SK-N-SH treated with all-trans-retinoic acid at 6 μM for 48 hours (cell line): ENCODE measurements around the gene AKAP6.

ENCODE experiments used
- ATAC-seq: fragments of 200-7000 bp; cut with Tn5 transposase; 3 replicates; pipeline ENCODE4 v1.9.1; 2020; ENCODE audit warnings: mild to moderate bottlenecking, moderate library complexity
- ARNTL ChIP-seq: fragments of 450-650 bp; formaldehyde crosslinking; IDR thresholded peaks from 2 replicates; pipeline ENCODE4 v1.5.0; 2020; ENCODE audit warnings: low read depth, mild to moderate bottlenecking, moderate library complexity, borderline replicate concordance
- BACH2 ChIP-seq: fragments of 250-450 bp; sonication (Bioruptor Pico); IDR thresholded peaks from 2 replicates; pipeline ENCODE4 v1.9.0; 2021; ENCODE audit warnings: mild to moderate bottlenecking, borderline replicate concordance
- ESRRG ChIP-seq: fragments of 250-450 bp; sonication (Bioruptor Pico); IDR thresholded peaks from 2 replicates; pipeline ENCODE4 v1.6.1; 2021; ENCODE audit warnings: mild to moderate bottlenecking
- GLIS3 ChIP-seq: fragments of 250-450 bp; sonication (Bioruptor Pico); IDR thresholded peaks from 2 replicates; pipeline ENCODE4 v1.5.0; 2020; ENCODE audit warnings: mild to moderate bottlenecking, moderate library complexity
- ISL1 ChIP-seq: fragments of 250-450 bp; sonication (Bioruptor Pico); IDR thresholded peaks from 2 replicates; pipeline ENCODE4 v2.1.2; 2022; ENCODE audit warnings: mild to moderate bottlenecking, moderate library complexity
- OSR1 ChIP-seq: fragments of 250-450 bp; sonication (Bioruptor Pico); IDR thresholded peaks from 2 replicates; pipeline ENCODE4 v1.8.0; 2022; ENCODE audit warnings: moderate library complexity, mild to moderate bottlenecking, inconsistent platforms
- PPARA ChIP-seq: fragments of 250-450 bp; sonication (Bioruptor Pico); IDR thresholded peaks from 2 replicates; pipeline ENCODE4 v1.5.0; 2020; ENCODE audit warnings: mild to moderate bottlenecking, borderline replicate concordance
- SNAI2 ChIP-seq: fragments of 250-450 bp; sonication (Bioruptor Pico); IDR thresholded peaks from 2 replicates; pipeline ENCODE4 v1.5.0; 2020; ENCODE audit warnings: mild to moderate bottlenecking, moderate library complexity
- TCF4 ChIP-seq: fragments of 250-450 bp; sonication (Bioruptor Pico); IDR thresholded peaks from 2 replicates; pipeline ENCODE4 v1.8.0; 2021; ENCODE audit warnings: mild to moderate bottlenecking, moderate library complexity, borderline replicate concordance
- TOX ChIP-seq: fragments of 250-450 bp; sonication (Bioruptor Pico); IDR thresholded peaks from 2 replicates; pipeline ENCODE4 v1.8.0; 2021; ENCODE audit warnings: mild to moderate bottlenecking, moderate library complexity, borderline replicate concordance
- ZC3H10 ChIP-seq: fragments of 250-450 bp; sonication (Bioruptor Pico); IDR thresholded peaks from 2 replicates; pipeline ENCODE4 v1.5.1; 2021; ENCODE audit warnings: mild to moderate bottlenecking, moderate library complexity
- ZFP3 ChIP-seq: fragments of 250-450 bp; sonication (Bioruptor Pico); IDR thresholded peaks from 2 replicates; pipeline ENCODE4 v1.5.0; 2020; ENCODE audit warnings: mild to moderate bottlenecking, moderate library complexity
- ZFP30 ChIP-seq: fragments of 450-650 bp; formaldehyde crosslinking; IDR thresholded peaks from 2 replicates; pipeline ENCODE4 v1.5.0; 2022; ENCODE audit warnings: mild to moderate bottlenecking, moderate library complexity
- ZNF70 ChIP-seq: fragments of 450-650 bp; formaldehyde crosslinking; IDR thresholded peaks from 2 replicates; pipeline ENCODE4 v1.5.0; 2020; ENCODE audit warnings: mild to moderate bottlenecking, moderate library complexity
- ZNF8 ChIP-seq: fragments of 450-650 bp; formaldehyde crosslinking; IDR thresholded peaks from 2 replicates; pipeline ENCODE4 v1.5.0; 2020; ENCODE audit warnings: mild to moderate bottlenecking, moderate library complexity
- TF ChIP-seq, protein P1 (sequence below): fragments of 250-450 bp; sonication (Bioruptor Pico); IDR thresholded peaks from 2 replicates; pipeline ENCODE4 v1.5.1; 2020; ENCODE audit warnings: low read depth, mild to moderate bottlenecking, moderate library complexity
- TF ChIP-seq, protein P2 (sequence below): fragments of 250-450 bp; sonication (Bioruptor Pico); IDR thresholded peaks from 2 replicates; pipeline ENCODE4 v1.8.0; 2021; ENCODE audit warnings: low read depth, mild to moderate bottlenecking, moderate library complexity, borderline replicate concordance
- TF ChIP-seq, protein P3 (sequence below): fragments of 250-450 bp; sonication (Bioruptor Pico); IDR thresholded peaks from 2 replicates; pipeline ENCODE4 v1.5.0; 2020; ENCODE audit warnings: mild to moderate bottlenecking, moderate library complexity
- TF ChIP-seq, protein P4 (sequence below): fragments of 250-450 bp; sonication (Bioruptor Pico); IDR thresholded peaks from 2 replicates; pipeline ENCODE4 v1.8.0; 2020; ENCODE audit warnings: mild to moderate bottlenecking, moderate library complexity, borderline replicate concordance
- TF ChIP-seq, protein P5 (sequence below): fragments of 250-450 bp; sonication (Bioruptor Pico); IDR thresholded peaks from 2 replicates; pipeline ENCODE4 v1.5.1; 2021; ENCODE audit warnings: mild to moderate bottlenecking, moderate library complexity

Gene AKAP6

DNA sequence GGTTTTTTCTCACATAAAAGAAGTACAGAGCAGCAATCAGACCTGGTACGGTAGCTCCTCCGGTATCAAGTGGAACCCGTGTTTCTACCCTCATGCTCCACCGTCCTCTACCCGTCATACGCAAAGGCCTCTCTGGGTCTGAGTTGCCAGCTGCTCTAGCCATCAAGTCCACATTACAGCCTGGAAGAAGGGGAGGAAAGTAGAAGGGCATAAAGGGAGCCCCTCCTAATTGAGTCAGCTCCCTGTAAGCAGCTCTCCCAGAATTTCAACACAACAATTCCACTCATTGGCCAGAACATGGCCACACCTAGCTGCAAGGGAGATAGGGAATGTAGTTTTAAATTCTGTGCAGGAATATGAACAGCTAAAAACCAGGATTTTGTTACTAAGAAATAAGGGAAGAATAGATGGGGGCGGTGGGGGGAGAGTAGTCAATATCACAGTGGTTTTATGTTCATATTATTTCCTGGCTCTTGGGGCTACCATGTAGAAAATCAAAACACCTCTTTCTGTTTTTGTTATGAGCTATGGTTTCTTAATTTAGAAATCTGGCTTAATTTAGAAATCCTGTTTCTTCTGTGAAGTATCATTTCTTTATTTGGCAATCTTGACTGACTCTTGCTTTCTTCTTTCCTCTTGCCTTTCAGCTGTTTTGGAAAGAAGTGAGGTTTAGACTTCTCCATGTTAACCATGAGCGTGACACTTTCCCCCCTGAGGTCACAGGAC lies 103.9 kb downstream of the AKAP6 start:
- no peak for ATAC-seq
- TF ChIP-seq TOX (CRISPR knock-in tag) (no peak), ZNF8 (no peak), ISL1 (CRISPR knock-in tag) (no peak), ZFP3 (CRISPR knock-in tag) (no peak), BACH2 (CRISPR knock-in tag) (no peak), ZFP30 (CRISPR knock-in tag) (no peak), OSR1 (CRISPR knock-in tag) (no peak), TCF4 (CRISPR knock-in tag) (no peak), ZNF70 (CRISPR knock-in tag) (no peak), ZC3H10 (CRISPR knock-in tag) (no peak), ARNTL (no peak)
- TF ChIP-seq, protein P1, sequence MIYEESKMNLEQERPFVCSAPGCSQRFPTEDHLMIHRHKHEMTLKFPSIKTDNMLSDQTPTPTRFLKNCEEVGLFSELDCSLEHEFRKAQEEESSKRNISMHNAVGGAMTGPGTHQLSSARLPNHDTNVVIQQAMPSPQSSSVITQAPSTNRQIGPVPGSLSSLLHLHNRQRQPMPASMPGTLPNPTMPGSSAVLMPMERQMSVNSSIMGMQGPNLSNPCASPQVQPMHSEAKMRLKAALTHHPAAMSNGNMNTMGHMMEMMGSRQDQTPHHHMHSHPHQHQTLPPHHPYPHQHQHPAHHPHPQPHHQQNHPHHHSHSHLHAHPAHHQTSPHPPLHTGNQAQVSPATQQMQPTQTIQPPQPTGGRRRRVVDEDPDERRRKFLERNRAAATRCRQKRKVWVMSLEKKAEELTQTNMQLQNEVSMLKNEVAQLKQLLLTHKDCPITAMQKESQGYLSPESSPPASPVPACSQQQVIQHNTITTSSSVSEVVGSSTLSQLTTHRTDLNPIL (CRISPR knock-in tag) = no peak
- TF ChIP-seq, protein P2, sequence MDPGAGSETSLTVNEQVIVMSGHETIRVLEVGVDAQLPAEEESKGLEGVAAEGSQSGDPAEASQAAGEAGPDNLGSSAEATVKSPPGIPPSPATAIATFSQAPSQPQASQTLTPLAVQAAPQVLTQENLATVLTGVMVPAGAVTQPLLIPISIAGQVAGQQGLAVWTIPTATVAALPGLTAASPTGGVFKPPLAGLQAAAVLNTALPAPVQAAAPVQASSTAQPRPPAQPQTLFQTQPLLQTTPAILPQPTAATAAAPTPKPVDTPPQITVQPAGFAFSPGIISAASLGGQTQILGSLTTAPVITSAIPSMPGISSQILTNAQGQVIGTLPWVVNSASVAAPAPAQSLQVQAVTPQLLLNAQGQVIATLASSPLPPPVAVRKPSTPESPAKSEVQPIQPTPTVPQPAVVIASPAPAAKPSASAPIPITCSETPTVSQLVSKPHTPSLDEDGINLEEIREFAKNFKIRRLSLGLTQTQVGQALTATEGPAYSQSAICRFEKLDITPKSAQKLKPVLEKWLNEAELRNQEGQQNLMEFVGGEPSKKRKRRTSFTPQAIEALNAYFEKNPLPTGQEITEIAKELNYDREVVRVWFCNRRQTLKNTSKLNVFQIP (CRISPR knock-in tag) = no peak
- TF ChIP-seq, protein P3, sequence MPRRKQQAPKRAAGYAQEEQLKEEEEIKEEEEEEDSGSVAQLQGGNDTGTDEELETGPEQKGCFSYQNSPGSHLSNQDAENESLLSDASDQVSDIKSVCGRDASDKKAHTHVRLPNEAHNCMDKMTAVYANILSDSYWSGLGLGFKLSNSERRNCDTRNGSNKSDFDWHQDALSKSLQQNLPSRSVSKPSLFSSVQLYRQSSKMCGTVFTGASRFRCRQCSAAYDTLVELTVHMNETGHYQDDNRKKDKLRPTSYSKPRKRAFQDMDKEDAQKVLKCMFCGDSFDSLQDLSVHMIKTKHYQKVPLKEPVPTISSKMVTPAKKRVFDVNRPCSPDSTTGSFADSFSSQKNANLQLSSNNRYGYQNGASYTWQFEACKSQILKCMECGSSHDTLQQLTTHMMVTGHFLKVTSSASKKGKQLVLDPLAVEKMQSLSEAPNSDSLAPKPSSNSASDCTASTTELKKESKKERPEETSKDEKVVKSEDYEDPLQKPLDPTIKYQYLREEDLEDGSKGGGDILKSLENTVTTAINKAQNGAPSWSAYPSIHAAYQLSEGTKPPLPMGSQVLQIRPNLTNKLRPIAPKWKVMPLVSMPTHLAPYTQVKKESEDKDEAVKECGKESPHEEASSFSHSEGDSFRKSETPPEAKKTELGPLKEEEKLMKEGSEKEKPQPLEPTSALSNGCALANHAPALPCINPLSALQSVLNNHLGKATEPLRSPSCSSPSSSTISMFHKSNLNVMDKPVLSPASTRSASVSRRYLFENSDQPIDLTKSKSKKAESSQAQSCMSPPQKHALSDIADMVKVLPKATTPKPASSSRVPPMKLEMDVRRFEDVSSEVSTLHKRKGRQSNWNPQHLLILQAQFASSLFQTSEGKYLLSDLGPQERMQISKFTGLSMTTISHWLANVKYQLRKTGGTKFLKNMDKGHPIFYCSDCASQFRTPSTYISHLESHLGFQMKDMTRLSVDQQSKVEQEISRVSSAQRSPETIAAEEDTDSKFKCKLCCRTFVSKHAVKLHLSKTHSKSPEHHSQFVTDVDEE (CRISPR knock-in tag) = no peak

DNA sequence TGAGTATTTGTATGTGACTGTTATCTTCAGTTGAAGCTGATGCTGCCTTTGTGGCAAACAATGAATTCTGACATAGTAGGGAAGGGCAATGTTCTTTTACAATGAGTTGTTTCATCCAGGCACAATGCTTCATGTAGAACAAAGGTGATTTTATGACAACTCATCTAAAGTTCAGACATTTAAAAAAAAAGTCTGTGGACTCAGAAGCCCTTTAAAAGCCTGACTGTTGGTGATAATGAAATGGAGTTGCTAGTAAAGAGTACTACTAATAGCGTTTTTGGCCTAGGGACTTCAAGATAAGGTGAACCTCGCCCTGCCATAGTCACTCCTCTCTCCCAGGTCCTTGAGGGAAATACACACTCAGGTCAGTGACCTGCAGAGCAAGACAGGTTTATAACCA lies 105.1 kb downstream of the AKAP6 start:
- no peak for ATAC-seq
- TF ChIP-seq SNAI2 (CRISPR knock-in tag) = no peak
- TF ChIP-seq ESRRG (CRISPR knock-in tag) = no peak
- TF ChIP-seq, protein P3 (CRISPR knock-in tag) = no peak
- TF ChIP-seq ZNF8 = no peak
- no peak for TF ChIP-seq ZC3H10 (CRISPR knock-in tag)
- no peak for TF ChIP-seq ARNTL
- TF ChIP-seq, protein P4, sequence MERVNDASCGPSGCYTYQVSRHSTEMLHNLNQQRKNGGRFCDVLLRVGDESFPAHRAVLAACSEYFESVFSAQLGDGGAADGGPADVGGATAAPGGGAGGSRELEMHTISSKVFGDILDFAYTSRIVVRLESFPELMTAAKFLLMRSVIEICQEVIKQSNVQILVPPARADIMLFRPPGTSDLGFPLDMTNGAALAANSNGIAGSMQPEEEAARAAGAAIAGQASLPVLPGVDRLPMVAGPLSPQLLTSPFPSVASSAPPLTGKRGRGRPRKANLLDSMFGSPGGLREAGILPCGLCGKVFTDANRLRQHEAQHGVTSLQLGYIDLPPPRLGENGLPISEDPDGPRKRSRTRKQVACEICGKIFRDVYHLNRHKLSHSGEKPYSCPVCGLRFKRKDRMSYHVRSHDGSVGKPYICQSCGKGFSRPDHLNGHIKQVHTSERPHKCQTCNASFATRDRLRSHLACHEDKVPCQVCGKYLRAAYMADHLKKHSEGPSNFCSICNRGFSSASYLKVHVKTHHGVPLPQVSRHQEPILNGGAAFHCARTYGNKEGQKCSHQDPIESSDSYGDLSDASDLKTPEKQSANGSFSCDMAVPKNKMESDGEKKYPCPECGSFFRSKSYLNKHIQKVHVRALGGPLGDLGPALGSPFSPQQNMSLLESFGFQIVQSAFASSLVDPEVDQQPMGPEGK (CRISPR knock-in tag) = no peak
- no peak for TF ChIP-seq ISL1 (CRISPR knock-in tag)
- TF ChIP-seq GLIS3 (CRISPR knock-in tag) = no peak
- no peak for TF ChIP-seq PPARA (CRISPR knock-in tag)
- TF ChIP-seq, all 23 proteins: peak for 0

DNA sequence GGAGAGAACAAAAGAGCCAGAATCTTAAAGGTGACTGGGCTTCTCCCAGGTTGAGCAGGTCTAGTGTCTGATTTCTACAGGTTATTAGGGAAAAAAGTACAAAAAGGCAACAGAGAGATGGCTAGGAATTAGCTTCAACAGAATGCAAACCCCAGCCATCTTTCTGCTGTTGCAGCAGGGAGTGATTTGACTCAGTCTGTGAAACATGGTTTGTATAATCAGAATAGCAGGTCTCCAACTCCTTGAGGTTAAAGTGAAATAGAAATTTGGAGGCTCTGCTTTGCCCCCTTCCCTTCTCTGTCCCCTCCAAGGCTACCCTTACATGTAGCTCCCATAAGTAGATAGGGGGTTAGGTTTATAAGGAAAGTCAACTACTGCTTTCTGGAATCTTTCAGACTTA lies 105.8 kb downstream of the AKAP6 start:
- no peak for ATAC-seq
- TF ChIP-seq, protein P5, sequence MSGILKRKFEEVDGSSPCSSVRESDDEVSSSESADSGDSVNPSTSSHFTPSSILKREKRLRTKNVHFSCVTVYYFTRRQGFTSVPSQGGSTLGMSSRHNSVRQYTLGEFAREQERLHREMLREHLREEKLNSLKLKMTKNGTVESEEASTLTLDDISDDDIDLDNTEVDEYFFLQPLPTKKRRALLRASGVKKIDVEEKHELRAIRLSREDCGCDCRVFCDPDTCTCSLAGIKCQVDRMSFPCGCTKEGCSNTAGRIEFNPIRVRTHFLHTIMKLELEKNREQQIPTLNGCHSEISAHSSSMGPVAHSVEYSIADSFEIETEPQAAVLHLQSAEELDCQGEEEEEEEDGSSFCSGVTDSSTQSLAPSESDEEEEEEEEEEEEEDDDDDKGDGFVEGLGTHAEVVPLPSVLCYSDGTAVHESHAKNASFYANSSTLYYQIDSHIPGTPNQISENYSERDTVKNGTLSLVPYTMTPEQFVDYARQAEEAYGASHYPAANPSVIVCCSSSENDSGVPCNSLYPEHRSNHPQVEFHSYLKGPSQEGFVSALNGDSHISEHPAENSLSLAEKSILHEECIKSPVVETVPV (CRISPR knock-in tag) = no peak
- TF ChIP-seq SNAI2 (CRISPR knock-in tag) (no peak), ESRRG (CRISPR knock-in tag) (no peak), BACH2 (CRISPR knock-in tag) (no peak), TOX (CRISPR knock-in tag) (no peak)
- TF ChIP-seq, protein P3 (CRISPR knock-in tag) = no peak
